NK-92 (cell line): ENCODE results near the gene VPS13D.
"Not testable (repeated sequence)": the region's sequence is repeated elsewhere in the genome, so short reads cannot be mapped to it uniquely, and the experiment has no call there.

Experiments
- DNase-seq: peaks from one replicate; lab custom pipeline; 2025; ENCODE audit not compliant: unreplicated experiment; lab: John Stamatoyannopoulos, UW

The VPS13D gene

DNA sequence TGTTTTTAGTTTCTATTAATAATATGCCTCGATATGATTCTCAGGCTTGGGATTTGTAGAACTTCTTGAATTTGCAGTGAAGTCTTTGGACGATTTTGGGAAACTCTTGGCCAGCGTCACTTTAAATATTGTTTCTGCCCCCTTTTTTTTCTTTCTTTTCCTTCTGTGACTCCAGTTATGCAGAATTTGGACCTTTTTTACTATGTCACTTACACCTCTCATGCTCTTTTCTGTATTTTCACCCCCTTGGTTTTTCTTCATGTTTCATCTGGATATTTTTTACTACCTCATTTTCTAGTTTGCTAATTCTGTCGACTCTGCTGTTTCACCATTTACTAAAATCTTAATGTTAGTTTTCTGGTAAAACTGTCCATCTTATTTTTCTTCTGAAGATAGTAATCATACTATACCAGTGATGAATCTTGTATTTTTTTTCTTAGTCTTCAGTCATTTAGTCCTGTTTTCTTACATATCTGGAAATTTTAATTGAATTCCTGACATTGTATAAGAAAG lies 214.6 kb downstream of the VPS13D start:
- no peak for DNase-seq

DNA sequence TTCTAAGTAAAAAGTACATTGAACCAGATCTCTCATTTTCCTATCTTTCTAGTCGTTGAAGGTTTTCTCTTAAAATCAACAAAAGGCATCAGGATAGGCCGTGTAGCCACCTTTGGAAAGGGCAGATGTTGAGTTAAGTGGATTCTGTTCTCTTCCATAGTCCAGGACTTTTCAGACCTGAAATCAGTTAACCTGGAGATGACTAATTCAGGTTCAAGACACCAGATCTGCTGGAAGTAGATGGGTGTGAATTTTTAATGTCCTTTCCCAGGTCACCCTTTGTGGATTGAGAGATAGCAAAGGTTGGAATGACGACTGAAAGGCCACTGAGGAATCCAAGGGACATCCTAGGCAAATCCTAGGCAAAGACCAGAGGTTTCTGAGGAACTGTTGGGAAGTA lies 215.4 kb downstream of the VPS13D start:
- no peak for DNase-seq

DNA sequence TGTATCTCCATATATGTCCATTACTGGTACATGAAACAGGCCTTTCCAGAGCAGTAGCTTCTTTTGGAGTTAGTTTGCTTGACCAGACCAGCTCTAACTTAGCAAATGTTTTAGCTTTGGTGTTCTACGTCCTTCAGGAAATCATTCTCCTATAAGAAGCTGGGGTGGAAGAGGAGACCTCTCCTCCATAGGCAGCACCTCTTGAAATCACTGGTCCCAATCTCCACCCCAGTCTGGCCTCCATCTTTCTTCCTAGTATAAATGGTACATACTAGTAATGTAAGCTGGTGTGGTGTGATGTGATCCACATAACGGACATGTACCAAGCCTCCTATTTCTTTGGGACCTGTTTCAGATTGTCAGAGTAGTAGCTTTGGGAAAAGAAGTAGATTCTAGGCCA lies 216.8 kb downstream of the VPS13D start:
- DNase-seq: no peak

DNA sequence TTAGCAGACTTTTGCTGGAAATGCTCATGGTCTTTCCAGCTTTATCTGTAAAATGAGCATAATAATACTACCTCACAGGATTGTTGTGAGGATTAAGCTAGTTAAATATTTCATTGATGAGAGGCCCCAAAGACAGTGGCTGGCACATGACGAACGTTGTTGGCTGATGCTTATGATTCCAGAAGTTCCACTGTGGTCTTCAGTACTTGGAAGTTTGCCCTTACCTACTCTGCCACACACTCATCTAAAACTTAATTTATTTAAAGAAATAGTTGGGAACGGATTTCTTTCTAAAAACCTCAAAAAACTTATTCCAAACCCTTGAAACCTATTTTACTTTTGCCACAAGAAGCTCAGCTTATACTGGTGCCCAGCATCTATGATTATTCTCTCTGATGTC lies 217.5 kb downstream of the VPS13D start:
- DNase-seq: no peak

DNA sequence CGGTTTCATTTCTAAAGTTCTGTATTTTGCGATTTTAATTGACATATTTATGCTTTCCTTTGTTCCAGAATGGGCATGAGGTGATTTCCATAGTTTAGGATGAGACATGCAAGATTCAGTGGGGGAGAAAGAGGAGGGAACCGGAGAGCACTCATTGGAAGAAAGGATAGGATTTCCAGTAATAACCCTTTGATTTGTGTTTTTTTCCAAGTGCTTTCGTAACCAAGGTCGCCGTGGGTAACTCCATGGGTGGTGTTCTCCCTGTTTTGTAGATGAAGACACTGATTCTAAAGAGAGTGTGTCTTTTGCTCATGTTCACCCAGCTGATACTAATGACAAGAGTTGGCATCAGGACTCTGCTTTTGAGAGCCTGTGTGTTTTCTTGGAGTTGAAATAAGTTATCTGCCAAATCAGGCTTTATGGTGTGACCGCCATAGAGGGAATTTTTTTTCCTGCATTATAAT lies 218.1 kb downstream of the VPS13D start:
- DNase-seq: no peak

DNA sequence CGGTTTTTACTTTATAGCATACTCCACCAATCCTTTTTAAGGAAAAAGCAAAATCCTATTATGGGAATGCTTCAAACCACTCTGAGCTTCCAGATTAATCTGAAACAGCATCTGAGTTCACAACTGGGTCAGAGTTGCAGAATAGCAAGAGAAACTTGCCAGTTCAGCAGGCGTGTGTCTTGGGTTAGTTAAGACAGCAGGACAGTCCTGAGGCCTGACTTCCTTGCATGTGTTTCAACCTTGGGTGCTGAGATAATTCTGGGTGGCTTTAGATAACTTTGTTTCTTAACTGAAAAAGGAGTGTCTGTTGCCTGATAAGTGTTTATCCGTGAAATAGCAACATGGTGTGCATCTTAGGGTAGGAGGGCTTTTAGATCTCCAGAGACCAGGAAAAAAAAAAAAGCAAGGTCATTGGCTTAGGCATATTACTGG lies 218.9 kb downstream of the VPS13D start:
- no peak for DNase-seq

DNA sequence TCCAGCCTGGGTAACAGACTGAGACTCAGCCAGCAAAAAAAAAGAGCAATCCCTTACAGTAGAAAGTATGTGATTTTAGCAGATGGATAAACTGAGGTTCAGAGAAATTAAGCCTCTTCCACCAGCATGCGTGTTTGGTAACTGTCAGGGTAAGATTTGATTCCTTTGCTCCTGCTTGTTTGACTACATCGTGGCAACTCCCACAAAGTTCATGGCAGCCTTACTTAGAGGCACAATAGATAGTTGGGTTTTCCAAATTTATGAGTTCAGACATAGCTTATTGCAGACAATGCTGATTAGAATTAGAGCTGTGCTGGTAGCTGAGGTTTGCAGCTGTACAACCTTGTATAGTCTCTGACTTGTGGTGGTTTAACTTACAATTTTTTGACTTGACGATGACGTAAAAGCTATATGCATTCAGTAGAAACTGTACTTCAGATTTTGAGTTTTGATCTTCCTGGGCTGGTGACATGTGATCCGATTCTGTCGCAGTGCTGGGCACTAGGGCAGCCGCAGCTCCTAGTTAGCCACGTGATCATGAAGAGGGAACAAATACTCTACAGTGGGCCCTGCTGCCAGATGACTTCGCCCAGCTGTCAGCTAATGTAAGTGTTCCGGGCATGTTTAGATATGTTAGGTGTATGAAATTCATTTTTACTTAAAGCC lies 220.4 kb downstream of the VPS13D start:
- DNase-seq: no peak

DNA sequence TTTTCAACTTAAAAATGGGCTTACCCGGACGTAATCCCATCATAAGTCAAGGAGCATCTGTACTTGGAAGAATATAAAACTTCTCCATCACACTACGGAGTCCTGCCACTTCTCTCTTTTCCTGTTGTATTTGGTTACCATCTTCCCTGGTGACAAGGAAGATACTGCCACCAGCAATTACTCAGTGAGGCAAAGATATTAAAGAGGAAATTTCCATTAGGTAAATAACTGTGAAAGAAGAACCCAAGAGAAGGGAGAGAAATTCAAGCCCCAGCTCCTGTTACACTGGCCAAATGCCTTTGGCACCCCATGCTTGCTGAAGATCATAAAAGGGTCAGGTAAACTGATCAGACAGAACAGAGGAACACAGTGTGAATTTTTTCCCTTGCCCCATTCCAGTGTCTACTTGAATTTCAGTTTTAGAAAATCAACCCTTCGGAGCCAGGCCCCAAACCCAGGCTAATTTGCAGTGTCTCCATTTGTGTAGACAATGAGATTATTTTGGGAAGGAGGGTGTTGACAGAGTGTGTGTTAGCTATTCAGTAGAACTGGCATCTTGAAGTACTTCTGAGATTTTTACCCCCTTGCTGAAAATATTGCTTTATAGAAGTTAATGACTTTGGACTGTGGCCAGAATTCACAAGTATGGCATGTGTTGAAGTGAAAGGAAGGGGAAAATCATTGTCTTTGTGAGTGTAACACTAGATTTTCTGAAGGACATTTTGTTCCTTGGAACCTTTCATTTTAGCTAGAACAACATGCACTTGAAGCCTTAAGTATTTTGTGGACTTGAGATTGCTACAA lies 221.1 kb downstream of the VPS13D start:
- DNase-seq: no peak

DNA sequence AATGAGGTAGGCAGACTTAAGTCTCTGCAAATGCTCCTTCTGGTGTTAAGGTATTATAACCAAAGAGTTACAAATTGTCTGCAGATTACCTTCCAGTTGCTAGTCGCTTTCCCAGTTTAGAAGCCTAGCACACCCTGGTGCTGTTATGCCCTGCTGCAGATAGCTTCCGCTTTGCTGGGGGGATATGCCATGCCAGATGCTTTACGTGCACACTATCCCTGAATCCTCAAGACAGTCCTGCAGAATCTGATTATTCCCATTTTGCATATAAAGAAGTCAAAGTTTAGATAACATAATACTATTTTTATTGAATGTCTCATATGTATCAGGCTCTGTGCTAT lies 221.7 kb downstream of the VPS13D start:
- DNase-seq: no peak

DNA sequence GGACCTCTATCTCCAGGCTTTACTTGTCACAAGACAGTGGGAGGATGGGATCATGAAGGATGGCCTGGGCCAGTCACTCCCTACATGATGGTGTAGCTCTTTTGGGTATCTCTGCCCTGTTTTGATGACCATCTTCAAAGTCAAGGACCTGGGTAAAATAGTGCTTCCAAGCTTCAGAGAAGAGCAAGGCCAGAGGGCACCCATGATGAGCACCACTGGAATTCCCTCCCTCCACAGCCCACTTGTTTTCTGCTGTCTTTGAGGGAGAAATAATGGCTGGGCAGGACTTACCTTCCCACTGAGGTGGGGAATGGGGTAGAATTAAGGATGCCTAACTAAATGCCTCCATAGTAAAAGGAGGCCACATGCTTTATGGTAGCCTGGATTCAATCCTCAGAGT lies 222.4 kb downstream of the VPS13D start:
- no peak for DNase-seq

DNA sequence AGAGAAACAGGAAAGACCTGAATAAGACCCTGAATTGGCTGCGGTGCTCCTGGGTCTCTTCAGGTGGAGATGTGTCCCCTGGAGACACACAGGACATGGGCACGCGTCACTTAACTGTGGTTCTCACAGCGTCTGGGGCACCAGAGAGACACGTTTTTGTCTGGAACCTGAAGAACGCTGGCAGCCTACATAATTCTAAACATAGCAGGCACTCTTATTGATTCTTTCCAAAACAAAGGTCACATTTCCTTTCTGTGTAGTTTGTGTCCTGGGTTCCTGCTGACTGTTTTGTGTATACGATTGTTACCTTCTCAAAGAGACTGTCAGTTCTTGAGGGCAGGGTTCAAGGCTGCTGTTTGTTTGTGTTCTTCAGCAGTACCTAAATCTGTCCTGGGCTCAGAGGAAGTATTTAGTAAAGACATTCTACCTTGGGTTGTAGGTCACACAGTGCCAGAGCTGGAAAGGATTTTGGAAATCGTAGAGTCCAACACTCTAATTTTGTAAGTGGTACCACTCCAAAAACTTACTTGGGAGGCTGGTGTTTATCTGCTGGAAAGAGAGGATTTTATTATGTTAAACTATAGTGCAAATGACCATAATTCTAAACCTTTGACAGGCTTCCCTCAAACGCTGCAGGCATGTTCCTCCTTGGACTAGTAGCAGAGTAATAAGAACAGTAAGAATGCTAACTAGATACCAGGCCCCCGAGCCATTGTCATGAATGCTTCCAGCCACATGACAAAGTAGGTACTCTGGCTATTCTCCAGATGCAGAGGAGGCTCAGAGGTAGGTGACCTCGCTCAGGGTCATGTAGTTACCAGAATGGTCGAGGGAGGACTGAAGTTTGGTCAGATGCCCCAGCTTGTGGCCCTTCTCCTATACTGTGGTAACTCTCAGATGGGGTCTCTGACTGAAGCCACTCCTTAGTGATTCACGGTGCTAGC lies 223.8 kb downstream of the VPS13D start:
- DNase-seq: no peak

DNA sequence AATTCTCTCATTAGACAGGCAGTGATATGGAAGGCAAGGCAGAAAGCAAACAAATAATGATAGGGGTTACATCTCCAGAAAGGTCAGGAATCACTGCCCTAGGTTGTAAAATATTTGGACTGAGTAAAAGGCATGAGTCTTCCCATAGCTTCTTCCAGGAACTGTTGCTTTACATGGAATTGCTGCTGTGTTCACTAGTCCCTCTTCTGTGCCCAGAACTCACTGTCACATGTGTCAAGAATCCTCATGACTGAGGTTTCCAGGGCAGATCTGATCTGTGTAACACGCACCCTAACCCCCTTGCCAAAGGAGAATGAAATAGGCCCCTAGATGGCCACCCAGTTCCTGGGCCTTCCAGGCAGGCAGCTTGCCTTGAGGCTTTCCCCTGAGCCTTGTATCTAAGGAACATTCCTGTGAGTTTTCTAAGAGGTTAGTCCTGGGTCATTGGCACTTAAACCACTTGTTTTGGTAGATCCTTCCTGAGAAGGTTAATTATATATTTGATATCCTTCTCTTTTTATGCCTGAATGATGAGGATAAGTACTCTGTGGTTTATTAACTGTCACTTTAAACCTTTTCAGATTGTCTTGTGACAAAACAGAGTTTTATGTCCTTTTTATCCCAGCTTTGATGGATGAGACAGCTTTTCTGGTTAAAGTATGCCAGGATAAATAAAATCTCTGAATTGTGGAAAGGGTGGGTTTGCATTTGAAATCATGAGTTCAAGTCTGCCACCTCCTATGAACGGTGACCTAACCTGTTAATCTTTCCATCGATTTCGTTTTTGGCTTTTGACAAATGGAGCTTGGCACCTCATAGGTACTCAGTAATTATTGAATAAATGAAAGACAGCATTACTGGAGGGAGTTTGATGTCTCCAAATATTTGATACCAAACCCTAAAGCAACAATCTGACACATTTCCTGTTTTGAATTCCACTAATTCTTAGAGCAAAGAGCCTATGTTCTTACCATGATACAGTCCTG lies 224.9 kb downstream of the VPS13D start:
- no peak for DNase-seq

DNA sequence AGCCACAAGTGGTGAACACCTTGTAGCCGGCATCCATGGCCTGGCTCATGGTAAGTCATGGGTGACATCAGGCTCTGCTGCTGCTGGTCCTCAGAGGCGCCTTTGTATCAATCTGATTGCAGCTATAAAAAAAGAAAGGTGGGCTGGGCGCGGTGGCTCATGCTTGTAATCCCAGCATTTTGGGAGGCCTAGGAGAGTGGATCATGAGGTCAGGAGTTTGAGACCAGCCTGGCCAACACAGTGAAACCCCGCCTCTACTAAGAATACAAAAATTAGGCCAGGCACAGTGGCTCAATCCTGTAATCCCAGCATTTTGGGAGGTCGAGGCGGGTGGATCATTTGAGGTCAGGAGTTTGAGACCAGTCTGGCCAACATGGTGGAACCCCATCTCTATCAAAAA lies 226.3 kb downstream of the VPS13D start:
- not testable (repeated sequence) for DNase-seq

DNA sequence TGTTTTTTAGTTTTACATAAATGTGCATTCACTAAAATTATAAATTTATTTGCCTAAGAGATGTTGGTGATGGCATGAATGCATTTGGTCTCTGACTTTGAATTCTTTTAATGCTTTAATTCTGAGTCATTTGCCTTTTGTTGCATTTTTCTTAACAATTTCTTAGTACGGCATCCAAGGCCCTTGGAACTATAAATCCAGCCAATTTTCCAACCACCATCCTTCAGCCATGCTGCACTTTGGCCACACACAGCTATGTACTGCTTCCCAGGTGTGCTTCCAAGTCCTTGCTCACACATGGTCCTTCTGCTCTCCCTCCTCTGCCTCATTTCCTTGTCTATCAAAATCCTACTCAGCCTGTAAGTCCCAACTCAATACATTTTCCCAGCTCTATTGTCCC lies 227.1 kb downstream of the VPS13D start:
- no peak for DNase-seq

DNA sequence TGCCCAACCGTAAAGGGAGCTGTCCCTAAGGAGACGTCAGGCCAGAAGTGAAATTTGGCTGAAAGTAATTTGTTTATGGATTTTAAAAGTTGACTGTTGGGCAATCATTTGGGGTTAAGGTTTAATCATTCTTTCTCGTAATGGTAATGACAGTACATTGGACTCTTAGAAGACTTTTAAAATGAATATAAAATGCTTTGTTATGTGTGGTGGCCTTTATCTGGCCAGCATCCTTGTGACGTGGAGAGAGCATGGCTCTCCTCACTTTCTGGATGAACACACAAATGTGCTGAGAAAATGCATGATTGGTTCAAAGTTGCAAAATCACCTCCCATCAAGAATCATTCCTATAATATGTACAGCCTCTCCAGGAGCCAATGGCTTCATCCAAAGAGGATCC lies 227.9 kb downstream of the VPS13D start:
- DNase-seq: no peak

DNA sequence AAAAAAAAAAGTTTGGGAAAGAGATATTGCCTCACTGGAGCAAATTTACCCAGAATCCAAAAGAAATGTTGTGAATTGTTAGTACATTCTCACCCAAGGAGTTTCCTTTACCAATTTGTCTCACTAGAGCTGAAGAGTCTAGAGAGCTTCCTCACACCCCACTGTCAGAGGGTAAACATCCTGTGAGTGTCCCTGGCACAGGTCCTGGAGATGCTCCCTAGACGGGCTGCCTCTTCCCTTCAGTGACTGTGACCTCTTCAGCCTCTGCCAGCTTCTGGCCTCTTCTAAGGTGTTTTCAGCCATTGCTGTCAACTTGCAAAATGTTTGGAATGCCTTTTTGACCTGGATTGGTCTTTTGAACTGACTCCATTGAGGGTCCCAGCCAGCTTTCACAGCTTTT lies 228.7 kb downstream of the VPS13D start:
- DNase-seq: no peak

DNA sequence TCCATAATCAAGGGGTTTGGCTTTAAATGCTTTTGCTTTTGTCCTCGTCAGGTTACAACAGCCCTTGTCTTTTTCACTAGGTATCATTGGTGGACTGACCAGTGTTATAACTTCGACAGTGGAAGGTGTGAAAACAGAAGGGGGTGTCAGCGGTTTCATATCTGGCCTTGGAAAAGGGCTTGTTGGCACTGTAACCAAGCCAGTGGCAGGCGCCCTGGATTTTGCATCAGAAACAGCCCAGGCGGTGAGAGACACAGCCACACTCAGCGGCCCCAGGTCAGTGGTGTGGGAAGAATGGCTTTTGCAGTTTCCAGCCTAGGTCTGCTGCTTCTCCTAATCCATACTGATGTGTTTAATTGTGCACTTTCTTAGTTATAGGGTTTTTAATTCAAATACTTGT lies 230.3 kb downstream of the VPS13D start:
- DNase-seq: no peak

DNA sequence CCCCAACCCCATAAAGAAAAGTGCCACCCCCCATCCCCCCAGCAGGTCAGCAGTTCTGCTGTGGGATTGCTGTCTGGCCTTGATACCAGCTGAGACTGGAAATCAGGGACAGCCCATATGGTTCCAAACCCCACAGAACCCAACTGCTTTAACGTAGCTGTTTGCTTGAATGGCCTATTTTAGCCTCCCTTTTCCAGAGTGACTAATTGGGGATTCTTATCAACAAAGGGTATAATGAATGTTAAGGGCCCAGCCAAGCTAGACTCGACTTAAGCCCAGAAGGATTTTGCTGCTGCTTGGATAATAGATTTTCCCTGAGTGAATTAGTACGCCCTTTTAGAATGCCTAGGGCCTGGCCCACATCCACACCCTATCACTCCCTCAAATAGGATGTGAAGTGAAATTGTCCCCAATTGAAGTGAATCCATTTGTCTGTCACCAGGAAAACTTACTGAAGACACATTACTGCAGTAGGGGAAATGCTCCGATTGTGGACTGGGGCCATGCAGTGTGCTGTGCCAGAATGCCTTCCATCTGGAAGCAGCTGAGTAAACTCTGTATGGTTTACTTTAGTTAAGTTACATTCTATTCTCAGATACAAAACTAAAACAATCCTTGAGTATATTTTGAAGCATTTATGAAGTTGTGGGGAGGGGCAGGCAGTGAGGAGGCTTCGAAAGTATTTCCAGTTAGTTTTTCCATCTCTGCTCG lies 231.2 kb downstream of the VPS13D start:
- no peak for DNase-seq

DNA sequence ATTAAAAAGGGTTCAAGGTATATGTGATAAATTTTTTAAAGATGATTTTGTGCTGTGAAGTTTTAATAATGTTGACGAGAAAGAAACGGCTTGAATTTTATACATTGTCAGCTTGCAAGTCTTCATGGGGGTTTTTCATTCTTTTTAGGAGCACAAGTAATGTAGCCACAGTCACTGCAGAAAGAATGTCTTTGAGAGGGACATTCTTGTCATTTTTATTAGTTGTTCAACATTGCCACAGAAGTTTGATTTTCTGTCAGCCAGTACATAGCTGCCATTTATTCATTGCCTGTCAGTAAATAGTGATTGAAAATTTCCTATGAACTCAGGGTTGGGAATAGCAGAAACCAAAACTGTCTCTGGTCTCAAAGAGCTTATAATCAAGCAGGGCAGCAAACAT lies 231.9 kb downstream of the VPS13D start:
- DNase-seq: no peak

DNA sequence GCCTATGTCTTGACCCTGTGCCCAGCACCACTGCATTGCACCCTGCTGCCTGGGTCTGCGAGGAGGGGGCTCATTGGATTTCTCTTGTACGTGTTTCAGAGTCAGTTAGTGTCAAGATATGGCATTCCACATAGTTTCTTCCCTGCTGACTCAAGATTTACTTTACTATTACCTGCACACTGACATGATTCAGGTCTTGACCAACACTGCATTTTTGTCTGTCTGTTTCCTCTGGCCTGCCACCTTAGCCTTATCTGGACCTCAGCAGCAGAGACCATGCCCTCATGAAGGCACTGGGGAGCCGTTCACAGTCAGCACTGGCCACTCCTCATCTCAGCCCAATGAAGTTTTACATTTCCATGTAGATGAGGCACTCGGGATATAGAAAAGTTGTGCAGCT lies 232.8 kb downstream of the VPS13D start:
- no peak for DNase-seq
